Suprapubic skin (tissue), 4 donors: Measurements from ENCODE around the gene PRKG2. TPM values are rescaled to one million over a fixed set of nuclear protein-coding genes. Genes with fewer than 3 reads are reported as not detected.

Experiments used
- DNase-seq, 2 donors: peaks; one replicate each; pipeline ENCODE4 v3.0.0-alpha.2; 2019; ENCODE audit warnings: low spot score in 2 of 2
- H3K27ac ChIP-seq: fragments of 200-600 bp; sonication (generic); one replicate; pipeline ENCODE4 v1.5.1; 2019
- H3K27me3 ChIP-seq: fragments of 200-600 bp; sonication (generic); one replicate; pipeline ENCODE4 v1.5.1; 2019
- H3K36me3 ChIP-seq: fragments of 200-600 bp; sonication (generic); one replicate; pipeline ENCODE4 v1.5.1; 2019
- H3K4me1 ChIP-seq: fragments of 200-600 bp; sonication (generic); one replicate; pipeline ENCODE4 v1.5.1; 2019
- H3K4me3 ChIP-seq: fragments of 200-600 bp; sonication (generic); one replicate; pipeline ENCODE4 v1.5.1; 2019; ENCODE audit warnings: mild to moderate bottlenecking
- H3K9me3 ChIP-seq: fragments of 200-600 bp; sonication (generic); one replicate; pipeline ENCODE4 v1.5.1; 2019
- EP300 ChIP-seq: sonication (generic); formaldehyde crosslinking; IDR thresholded peaks from one replicate; pipeline ENCODE4 v1.6.1; 2017; ENCODE audit warnings: antibody characterized with exemption
- POLR2A ChIP-seq, 2 donors: fragments of 450-650 bp; IDR thresholded peaks; one replicate each; pipeline ENCODE4 v1.6.1; 2017; ENCODE audit warnings: antibody characterized with exemption in 2 of 2, mild to moderate bottlenecking in 2 of 2, moderate library complexity in 2 of 2
- POLR2AphosphoS5 ChIP-seq, 3 donors: sonication (generic); formaldehyde crosslinking; IDR thresholded peaks; one replicate each; pipeline ENCODE4 v1.6.1; 2017; ENCODE audit warnings: antibody characterized with exemption in 3 of 3
- WGBS: methylation state at CpG from one replicate; pipeline ENCODE4 v1.1.5; 2018; 5-methylcytosine and 5-hydroxymethylcytosine counted together
- total RNA-seq, 4 donors: library from RNA; depleted of rRNA; stranded (reverse); fragments of >200 nt; gene quantifications; one replicate each; pipeline ENCODE4 v1.1.0, GENCODE V29; 2016
- TF ChIP-seq, protein P1 (sequence below), 2 donors: fragments of 200-600 bp in 1 of 2; fragments of 450-650 bp in 1 of 2; sonication (generic) in 1 of 2; IDR thresholded peaks; one replicate each; pipeline ENCODE4 v1.5.1; 2016 to 2019; ENCODE audit warnings: antibody characterized with exemption in 2 of 2, mild to moderate bottlenecking in 1 of 2, moderate library complexity in 1 of 2

PRKG2 gene
- total RNA-seq, 4 donors from 2014 or later = 0.79 to 2.5 (median 1.7) TPM

DNA sequence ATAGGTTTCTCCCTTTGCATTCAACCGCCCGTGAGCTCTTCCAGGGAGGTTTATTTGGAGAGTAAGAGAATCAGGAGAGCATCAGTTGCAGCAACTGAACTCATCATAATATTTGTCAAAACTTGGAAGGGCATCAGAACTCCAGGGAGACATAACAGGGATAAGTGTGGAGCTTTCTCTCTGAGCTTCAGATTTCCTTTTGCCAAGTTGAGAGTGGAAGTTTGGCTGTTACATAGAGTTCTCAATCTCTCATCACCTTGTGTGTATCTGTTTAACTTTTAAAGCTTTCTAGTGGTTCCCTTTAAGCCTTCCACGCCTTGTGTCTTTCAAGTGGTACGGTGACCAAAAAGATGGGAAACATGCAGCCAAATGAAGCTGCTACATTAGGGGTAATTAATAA lies 165.7 kb downstream of the PRKG2 start:
- Histone ChIP-seq H3K9me3 (no peaks in the 10 kb centered on the region), H3K27ac (no peak overlapping the region), H3K4me3 (no peak overlapping the region), H3K27me3 (peaks cover 5% of the 10 kb centered on the region), H3K4me1 (no peaks in the 10 kb centered on the region), H3K36me3 (no peaks in the 10 kb centered on the region)
- 73% methylated on average over 4 of the region's 4 CpGs for WGBS
- DNase-seq = no peak
- TF ChIP-seq POLR2AphosphoS5 (IDR thresholded peaks at IDR 0.05) (no peak), POLR2A (IDR thresholded peaks at IDR 0.05) (no peak), EP300 (no peak)
- TF ChIP-seq, protein P1, sequence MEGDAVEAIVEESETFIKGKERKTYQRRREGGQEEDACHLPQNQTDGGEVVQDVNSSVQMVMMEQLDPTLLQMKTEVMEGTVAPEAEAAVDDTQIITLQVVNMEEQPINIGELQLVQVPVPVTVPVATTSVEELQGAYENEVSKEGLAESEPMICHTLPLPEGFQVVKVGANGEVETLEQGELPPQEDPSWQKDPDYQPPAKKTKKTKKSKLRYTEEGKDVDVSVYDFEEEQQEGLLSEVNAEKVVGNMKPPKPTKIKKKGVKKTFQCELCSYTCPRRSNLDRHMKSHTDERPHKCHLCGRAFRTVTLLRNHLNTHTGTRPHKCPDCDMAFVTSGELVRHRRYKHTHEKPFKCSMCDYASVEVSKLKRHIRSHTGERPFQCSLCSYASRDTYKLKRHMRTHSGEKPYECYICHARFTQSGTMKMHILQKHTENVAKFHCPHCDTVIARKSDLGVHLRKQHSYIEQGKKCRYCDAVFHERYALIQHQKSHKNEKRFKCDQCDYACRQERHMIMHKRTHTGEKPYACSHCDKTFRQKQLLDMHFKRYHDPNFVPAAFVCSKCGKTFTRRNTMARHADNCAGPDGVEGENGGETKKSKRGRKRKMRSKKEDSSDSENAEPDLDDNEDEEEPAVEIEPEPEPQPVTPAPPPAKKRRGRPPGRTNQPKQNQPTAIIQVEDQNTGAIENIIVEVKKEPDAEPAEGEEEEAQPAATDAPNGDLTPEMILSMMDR (IDR thresholded peaks at IDR 0.05) = no peak

DNA sequence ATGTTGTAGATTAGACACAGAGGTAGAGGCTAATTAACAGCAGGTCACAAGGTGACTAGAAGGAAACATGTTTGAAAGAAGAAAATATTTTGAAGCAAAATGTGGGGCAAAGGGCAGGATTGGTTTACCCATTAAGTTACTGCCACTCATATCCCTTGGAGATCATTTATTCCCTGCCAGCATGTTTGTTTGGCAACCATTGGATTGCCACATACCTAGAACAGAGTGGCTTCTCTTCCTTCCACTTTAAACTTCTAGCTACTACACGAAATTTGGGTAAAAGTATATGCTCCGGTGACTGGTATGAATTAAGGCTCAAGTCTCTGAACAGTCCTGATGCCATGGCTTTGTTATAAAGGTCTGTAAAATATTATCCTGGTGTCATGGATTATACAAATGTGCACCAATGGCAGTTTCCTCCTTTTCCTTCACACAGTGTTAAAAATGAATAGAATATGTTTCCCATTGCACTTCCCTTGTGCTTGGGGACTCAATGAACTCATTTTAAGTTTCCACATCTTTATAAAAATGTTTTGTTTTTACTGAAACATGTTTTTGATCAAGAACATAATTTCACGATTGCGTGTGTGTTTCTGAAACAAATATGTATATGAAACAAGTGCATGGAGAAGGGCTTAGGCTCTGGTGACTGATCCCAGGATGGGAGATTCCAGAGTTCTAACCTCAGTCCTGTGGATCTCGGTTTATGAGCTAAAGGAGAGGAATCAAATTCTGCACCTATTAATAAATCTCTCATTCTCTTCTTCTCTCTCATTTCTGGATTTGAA lies 172.2 kb downstream of the PRKG2 start:
- WGBS = 56% methylated on average over 5 of the region's 5 CpGs
- TF ChIP-seq POLR2AphosphoS5 (IDR thresholded peaks at IDR 0.05) = no peak
- TF ChIP-seq POLR2A (IDR thresholded peaks at IDR 0.05) = no peak
- TF ChIP-seq, protein P1 (IDR thresholded peaks at IDR 0.05) = no peak
- TF ChIP-seq EP300 = no peak
- H3K27ac ChIP-seq = no peak overlapping the region
- H3K9me3 ChIP-seq = no peaks in the 10 kb centered on the region
- H3K27me3 ChIP-seq = peaks cover 5% of the 10 kb centered on the region
- H3K4me3 ChIP-seq = no peak overlapping the region
- no peaks in the 10 kb centered on the region for H3K4me1 ChIP-seq
- no peaks in the 10 kb centered on the region for H3K36me3 ChIP-seq
- DNase-seq = no peak

DNA sequence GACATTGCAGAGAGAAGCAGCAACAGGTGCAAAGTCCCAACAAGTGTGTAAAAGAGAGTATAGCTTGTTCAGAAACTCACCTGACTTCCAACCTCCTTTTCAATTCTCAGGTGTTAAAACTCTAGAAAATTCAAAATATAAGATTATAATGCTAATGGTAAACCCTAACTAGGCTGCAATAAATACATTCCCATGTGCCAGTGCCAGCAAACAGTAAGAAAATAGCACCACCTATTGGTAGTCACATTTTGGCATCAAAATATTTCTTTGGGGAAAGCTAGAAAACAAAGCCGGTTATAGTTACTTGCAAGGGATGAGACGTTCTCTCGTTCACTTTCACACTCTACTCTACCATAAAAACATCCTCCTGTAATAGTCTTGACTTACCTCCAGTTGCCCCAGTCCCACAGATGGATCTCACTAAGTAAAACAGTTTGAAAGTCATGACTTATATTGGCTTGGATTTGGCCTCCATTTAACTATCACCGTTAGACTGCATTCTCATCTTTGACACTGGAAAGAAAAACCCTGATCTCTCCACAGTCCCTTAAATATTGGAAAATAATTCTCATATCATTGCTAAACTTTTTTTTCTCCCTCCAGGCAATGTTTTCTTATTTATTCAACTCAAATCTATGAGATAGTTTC lies 174.9 kb downstream of the PRKG2 start:
- WGBS = 19% methylated on average over 4 of the region's 4 CpGs
- Histone ChIP-seq H3K4me3 (no peak overlapping the region), H3K9me3 (no peaks in the 10 kb centered on the region), H3K36me3 (no peaks in the 10 kb centered on the region), H3K27ac (no peak overlapping the region), H3K27me3 (peaks cover 3% of the 10 kb centered on the region), H3K4me1 (no peaks in the 10 kb centered on the region)
- no peak for DNase-seq
- TF ChIP-seq POLR2A (IDR thresholded peaks at IDR 0.05) = no peak
- TF ChIP-seq, protein P1 (IDR thresholded peaks at IDR 0.05) = peak in 1 of 2 donors; percentile 45

DNA sequence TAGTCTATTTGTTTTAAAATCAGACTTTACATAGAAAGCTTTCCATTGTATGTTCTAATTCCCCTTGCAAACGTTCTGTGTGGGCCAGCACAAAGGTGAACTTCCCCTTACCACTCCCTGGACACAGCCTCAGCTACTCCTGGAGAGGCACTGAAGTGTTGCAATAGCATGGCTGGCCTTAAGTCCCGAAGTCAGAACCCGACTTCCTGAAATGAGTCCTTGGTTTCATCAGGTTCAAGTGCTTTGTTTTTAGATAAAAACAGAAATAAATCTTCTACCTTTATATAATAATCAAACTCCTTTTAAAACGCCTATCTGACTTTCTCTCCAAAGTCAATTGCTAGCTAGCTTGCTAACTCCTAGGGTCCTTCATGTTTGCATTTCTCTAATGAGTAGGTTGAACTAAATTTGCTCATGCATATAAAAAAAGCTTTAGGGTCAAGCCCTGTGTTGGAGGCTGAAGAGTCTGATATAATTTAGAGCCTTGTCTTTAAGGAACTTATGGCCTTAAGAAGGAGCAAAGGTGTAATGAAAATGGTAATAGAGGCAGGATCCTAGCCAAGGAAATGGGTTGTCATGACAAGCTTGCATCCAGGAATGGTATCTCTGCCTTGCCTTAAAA lies 175.6 kb downstream of the PRKG2 start:
- 36% methylated on average over 4 of the region's 4 CpGs for WGBS

More for the DNA sequence above, 175.6 kb downstream of the PRKG2 start:
- H3K27me3 ChIP-seq = peaks cover 7% of the 10 kb centered on the region
- H3K4me3 ChIP-seq = no peak overlapping the region
- no peak for DNase-seq
- H3K36me3 ChIP-seq = no peaks in the 10 kb centered on the region
- no peaks in the 10 kb centered on the region for H3K9me3 ChIP-seq
- TF ChIP-seq EP300 (no peak), POLR2AphosphoS5 (IDR thresholded peaks at IDR 0.05) (no peak), POLR2A (IDR thresholded peaks at IDR 0.05) (no peak)
- TF ChIP-seq, protein P1 (IDR thresholded peaks at IDR 0.05) = no peak
- H3K27ac ChIP-seq = no peak overlapping the region
- H3K4me1 ChIP-seq = no peaks in the 10 kb centered on the region
